ENCODE data around the gene BMP5. TPM values are rescaled to one million over a fixed set of nuclear protein-coding genes. Genes with fewer than 3 reads are reported as not detected.

The BMP5 gene
- polyA plus RNA-seq, 1 donor (not counting 4 experiments of a cell fraction or from before 2014, with no cell fraction given): not detected

- no peak for TF ChIP-seq EZH2 (IDR thresholded peaks at IDR 0.05; ENCODE audit: low read length)
- no peak for TF ChIP-seq CTCF (optimal IDR thresholded peaks at IDR 0.05 in 1 of 3, IDR thresholded peaks at IDR 0.05 in 1 of 3, conservative IDR thresholded peaks at IDR 0.05 in 1 of 3; ENCODE audit: extremely low read depth in 1 of 3, insufficient read depth in 2 of 3, low read length in 3 of 3)
- Histone ChIP-seq H3K4me3 (ENCODE audit: control insufficient read depth in 2 of 3, extremely low read depth in 1 of 3, insufficient read depth in 2 of 3, low read depth in 1 of 3, low read length in 3 of 3) (no peak overlapping the region), H4K20me1 (ENCODE audit: control insufficient read depth, extremely low read depth, insufficient read depth, low read length) (no peaks in the 10 kb centered on the region), H3K36me3 (ENCODE audit: control insufficient read depth in 2 of 2, extremely low read depth in 1 of 2, insufficient read depth in 2 of 2, low read length in 2 of 2) (no peaks in the 10 kb centered on the region), H3K9me1 (ENCODE audit: control insufficient read depth, extremely low read depth, insufficient read depth, low read length) (no peaks in the 10 kb centered on the region), H2AFZ (ENCODE audit: control insufficient read depth, low read length) (no peak overlapping the region), H3K4me1 (ENCODE audit: control insufficient read depth, extremely low read depth, insufficient read depth, low read length) (peaks cover 10% of the 10 kb centered on the region), H3K4me2 (ENCODE audit: control insufficient read depth, extremely low read depth, insufficient read depth, low read depth, low read length) (no peak overlapping the region), H3K9ac (ENCODE audit: control insufficient read depth, extremely low read depth, insufficient read depth, low read length) (no peak overlapping the region), H3K27ac (ENCODE audit: control insufficient read depth, insufficient read depth, low read length) (no peak overlapping the region), H3K9me3 (ENCODE audit: control insufficient read depth, low read depth, low read length) (no peaks in the 10 kb centered on the region), H3K27me3 (ENCODE audit: control insufficient read depth, extremely low read depth, insufficient read depth, low read length) (no peaks in the 10 kb centered on the region), H3K79me2 (ENCODE audit: control insufficient read depth, insufficient read depth, low read length) (no peaks in the 10 kb centered on the region)
- dilution Hi-C loops (cut with MboI; ENCODE audit: extremely low pct_ligation_motif_present, low sequenced_read_pairs): no loop called here
- DNase-seq (ENCODE audit: low read depth, low spot score): no peak
- no peak for FAIRE-seq
Observed at GRCh38 chr6:55798571-55798970, 76.8 kb downstream of the BMP5 start.

- peaks cover 10% of the 10 kb centered on the region for H3K4me1 ChIP-seq (ENCODE audit: control insufficient read depth, extremely low read depth, insufficient read depth, low read length)
- peak overlapping the region; percentile 31 for H3K4me2 ChIP-seq (ENCODE audit: control insufficient read depth, extremely low read depth, insufficient read depth, low read depth, low read length)
- no peaks in the 10 kb centered on the region for H3K9me1 ChIP-seq (ENCODE audit: control insufficient read depth, extremely low read depth, insufficient read depth, low read length)
- DNase-seq (ENCODE audit: low read depth, low spot score) (no peak), FAIRE-seq (peak; percentile 81)
- peak overlapping the region; percentile 41 for H2AFZ ChIP-seq (ENCODE audit: control insufficient read depth, low read length)
- no peaks in the 10 kb centered on the region for H3K36me3 ChIP-seq (ENCODE audit: control insufficient read depth in 2 of 2, extremely low read depth in 1 of 2, insufficient read depth in 2 of 2, low read length in 2 of 2)
- H3K9ac ChIP-seq (ENCODE audit: control insufficient read depth, extremely low read depth, insufficient read depth, low read length): peak overlapping the region; percentile 43
- no peaks in the 10 kb centered on the region for H3K27me3 ChIP-seq (ENCODE audit: control insufficient read depth, extremely low read depth, insufficient read depth, low read length)
- no peaks in the 10 kb centered on the region for H3K9me3 ChIP-seq (ENCODE audit: control insufficient read depth, low read depth, low read length)
- no peaks in the 10 kb centered on the region for H3K79me2 ChIP-seq (ENCODE audit: control insufficient read depth, insufficient read depth, low read length)
- no peaks in the 10 kb centered on the region for H4K20me1 ChIP-seq (ENCODE audit: control insufficient read depth, extremely low read depth, insufficient read depth, low read length)
- dilution Hi-C loops (cut with MboI; ENCODE audit: extremely low pct_ligation_motif_present, low sequenced_read_pairs): no loop called here
- TF ChIP-seq CTCF (optimal IDR thresholded peaks at IDR 0.05 in 1 of 3, IDR thresholded peaks at IDR 0.05 in 1 of 3, conservative IDR thresholded peaks at IDR 0.05 in 1 of 3; ENCODE audit: extremely low read depth in 1 of 3, insufficient read depth in 2 of 3, low read length in 3 of 3): no peak
- no peak for TF ChIP-seq EZH2 (IDR thresholded peaks at IDR 0.05; ENCODE audit: low read length)
- no peak overlapping the region for H3K4me3 ChIP-seq (ENCODE audit: control insufficient read depth in 2 of 3, extremely low read depth in 1 of 3, insufficient read depth in 2 of 3, low read depth in 1 of 3, low read length in 3 of 3)
- H3K27ac ChIP-seq (ENCODE audit: control insufficient read depth, insufficient read depth, low read length): peak overlapping the region; percentile 62
Observed at GRCh38 chr6:55794136-55794812, 81.1 kb downstream of the BMP5 start.

Data from keratinocyte (primary cell).